ENCODE measurements around the gene AMFR. TPM values are rescaled to one million over a fixed set of nuclear protein-coding genes. Genes with fewer than 3 reads are reported as not detected.

AMFR gene
- total RNA-seq, 1 experiment from 2014 or later: 66.3 TPM

DNA sequence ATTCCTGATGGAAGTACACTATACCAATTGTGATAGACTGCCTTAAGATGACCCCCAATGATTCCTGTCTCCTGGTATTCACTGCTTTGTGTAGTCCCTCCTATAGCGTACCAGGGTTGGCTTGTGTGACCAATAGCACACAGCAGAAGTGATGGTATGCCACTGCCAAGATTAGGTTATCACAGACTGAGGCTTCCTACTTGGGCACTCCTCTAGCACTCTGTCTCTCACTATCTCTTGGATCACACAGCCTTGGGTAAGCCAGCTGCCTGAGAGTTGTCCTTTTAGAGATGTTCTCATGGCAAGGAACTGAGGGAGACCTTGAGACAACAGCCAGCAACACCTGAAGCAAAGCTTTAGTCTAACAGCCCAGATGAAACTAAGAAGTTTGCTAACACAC, 12.7 kb upstream of the AMFR start:
- TF ChIP-seq TCF7L2 (IDR thresholded peaks at IDR 0.05; ENCODE audit: borderline replicate concordance, extremely low read depth, insufficient read depth, insufficient read length) (no peak), CEBPB (IDR thresholded peaks at IDR 0.05; ENCODE audit: low read depth) (no peak), EZH2 (IDR thresholded peaks at IDR 0.05) (no peak), FOSL1 (IDR thresholded peaks at IDR 0.05; ENCODE audit: low read depth) (no peak), ELF1 (IDR thresholded peaks at IDR 0.05; ENCODE audit: borderline replicate concordance, low read depth) (no peak), MAX (IDR thresholded peaks at IDR 0.05) (no peak), CBX3 (IDR thresholded peaks at IDR 0.05; ENCODE audit: low read depth) (no peak), SIN3A (IDR thresholded peaks at IDR 0.05; ENCODE audit: low read depth) (no peak), JUND (IDR thresholded peaks at IDR 0.05) (no peak)
- TF ChIP-seq, protein P1, sequence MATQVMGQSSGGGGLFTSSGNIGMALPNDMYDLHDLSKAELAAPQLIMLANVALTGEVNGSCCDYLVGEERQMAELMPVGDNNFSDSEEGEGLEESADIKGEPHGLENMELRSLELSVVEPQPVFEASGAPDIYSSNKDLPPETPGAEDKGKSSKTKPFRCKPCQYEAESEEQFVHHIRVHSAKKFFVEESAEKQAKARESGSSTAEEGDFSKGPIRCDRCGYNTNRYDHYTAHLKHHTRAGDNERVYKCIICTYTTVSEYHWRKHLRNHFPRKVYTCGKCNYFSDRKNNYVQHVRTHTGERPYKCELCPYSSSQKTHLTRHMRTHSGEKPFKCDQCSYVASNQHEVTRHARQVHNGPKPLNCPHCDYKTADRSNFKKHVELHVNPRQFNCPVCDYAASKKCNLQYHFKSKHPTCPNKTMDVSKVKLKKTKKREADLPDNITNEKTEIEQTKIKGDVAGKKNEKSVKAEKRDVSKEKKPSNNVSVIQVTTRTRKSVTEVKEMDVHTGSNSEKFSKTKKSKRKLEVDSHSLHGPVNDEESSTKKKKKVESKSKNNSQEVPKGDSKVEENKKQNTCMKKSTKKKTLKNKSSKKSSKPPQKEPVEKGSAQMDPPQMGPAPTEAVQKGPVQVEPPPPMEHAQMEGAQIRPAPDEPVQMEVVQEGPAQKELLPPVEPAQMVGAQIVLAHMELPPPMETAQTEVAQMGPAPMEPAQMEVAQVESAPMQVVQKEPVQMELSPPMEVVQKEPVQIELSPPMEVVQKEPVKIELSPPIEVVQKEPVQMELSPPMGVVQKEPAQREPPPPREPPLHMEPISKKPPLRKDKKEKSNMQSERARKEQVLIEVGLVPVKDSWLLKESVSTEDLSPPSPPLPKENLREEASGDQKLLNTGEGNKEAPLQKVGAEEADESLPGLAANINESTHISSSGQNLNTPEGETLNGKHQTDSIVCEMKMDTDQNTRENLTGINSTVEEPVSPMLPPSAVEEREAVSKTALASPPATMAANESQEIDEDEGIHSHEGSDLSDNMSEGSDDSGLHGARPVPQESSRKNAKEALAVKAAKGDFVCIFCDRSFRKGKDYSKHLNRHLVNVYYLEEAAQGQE (IDR thresholded peaks at IDR 0.05; ENCODE audit: low read depth): no peak
- TF ChIP-seq, protein P2, sequence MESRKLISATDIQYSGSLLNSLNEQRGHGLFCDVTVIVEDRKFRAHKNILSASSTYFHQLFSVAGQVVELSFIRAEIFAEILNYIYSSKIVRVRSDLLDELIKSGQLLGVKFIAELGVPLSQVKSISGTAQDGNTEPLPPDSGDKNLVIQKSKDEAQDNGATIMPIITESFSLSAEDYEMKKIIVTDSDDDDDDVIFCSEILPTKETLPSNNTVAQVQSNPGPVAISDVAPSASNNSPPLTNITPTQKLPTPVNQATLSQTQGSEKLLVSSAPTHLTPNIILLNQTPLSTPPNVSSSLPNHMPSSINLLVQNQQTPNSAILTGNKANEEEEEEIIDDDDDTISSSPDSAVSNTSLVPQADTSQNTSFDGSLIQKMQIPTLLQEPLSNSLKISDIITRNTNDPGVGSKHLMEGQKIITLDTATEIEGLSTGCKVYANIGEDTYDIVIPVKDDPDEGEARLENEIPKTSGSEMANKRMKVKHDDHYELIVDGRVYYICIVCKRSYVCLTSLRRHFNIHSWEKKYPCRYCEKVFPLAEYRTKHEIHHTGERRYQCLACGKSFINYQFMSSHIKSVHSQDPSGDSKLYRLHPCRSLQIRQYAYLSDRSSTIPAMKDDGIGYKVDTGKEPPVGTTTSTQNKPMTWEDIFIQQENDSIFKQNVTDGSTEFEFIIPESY (IDR thresholded peaks at IDR 0.05; ENCODE audit: extremely low read depth, insufficient replicate concordance, low read length): no peak
- no peak overlapping the region for H3K9ac ChIP-seq (ENCODE audit: low read length)
- CTCF ChIA-PET: no interaction called here
- no peaks in the 10 kb centered on the region for H3K4me1 ChIP-seq (ENCODE audit: control insufficient read depth in 1 of 2, insufficient read depth in 2 of 2, low read length in 2 of 2)
- no peaks in the 10 kb centered on the region for H3K27me3 ChIP-seq (ENCODE audit: insufficient read depth, low read length)
- H3K4me3 ChIP-seq (replicated peaks in 1 of 2; ENCODE audit: low read depth in 1 of 2, low read length in 2 of 2): no peak overlapping the region
- H3K9me2 ChIP-seq (ENCODE audit: insufficient read depth): no peaks in the 10 kb centered on the region
- H3K27ac ChIP-seq (ENCODE audit: low read depth, low read length): no peak overlapping the region
- POLR2A ChIA-PET: no interaction called here
- no peak overlapping the region for H2AFZ ChIP-seq (ENCODE audit: low read depth, low read length, poor library complexity, severe bottlenecking)
- peaks cover 32 to 44% of the 10 kb centered on the region in 2 experiments for H3K36me3 ChIP-seq (ENCODE audit: control insufficient read depth in 1 of 2, insufficient read depth in 2 of 2, low read length in 2 of 2)
- H3K79me2 ChIP-seq (ENCODE audit: insufficient read depth, low read length): peaks cover 27% of the 10 kb centered on the region
- DNase-seq (ENCODE audit: low read depth, low spot score): no peak
- intact Hi-C loops (cut with micrococcal nuclease): no loop called here
- no peaks in the 10 kb centered on the region for H3K9me3 ChIP-seq (ENCODE audit: control insufficient read depth in 1 of 2, insufficient read depth in 1 of 2, low read depth in 1 of 2, low read length in 2 of 2)
- RAD21 ChIA-PET (ENCODE audit: low non-redundant PET in 1 of 2, low total read pairs in 2 of 2, uncharacterized antibody in 2 of 2, unreplicated experiment in 2 of 2): no interaction called here
- no TSS peak for BruUV-seq (replicated peaks)
- H4K20me1 ChIP-seq (ENCODE audit: insufficient read depth): no peaks in the 10 kb centered on the region
- ATAC-seq: no peak
- no peak overlapping the region for H3K4me2 ChIP-seq (ENCODE audit: low read length)

Data from HCT116 (cell line).